Pancreas (tissue), 10 donors: ENCODE measurements around the gene MLPH. TPM values are rescaled to one million over a fixed set of nuclear protein-coding genes. Genes with fewer than 3 reads are reported as not detected.

Experiments
- ATAC-seq, 4 donors: fragments of 200-7000 bp; cut with Tn5 transposase; one replicate each; pipeline versions ENCODE4 v1.8.0 to v1.9.1; 2020; ENCODE audit warnings: mild to moderate bottlenecking in 4 of 4, moderate library complexity in 4 of 4
- DNase-seq, 6 donors: peaks; one replicate each; pipeline ENCODE4 v3.0.0-alpha.2; 2020
- FAIRE-seq: peaks from 2 replicates; lab custom pipeline; 2012; peaks lifted over from hg19 to GRCh38; lab: Jason Lieb, UNC
- H3K27ac ChIP-seq, 4 donors: fragments of 200-600 bp; sonication (generic); 1 replicate in 3 of 4; 2 replicates in 1 of 4; pipeline versions ENCODE4 v1.5.0 to v1.8.0; 2020
- H3K27me3 ChIP-seq, 4 donors: fragments of 200-600 bp; one replicate each; pipeline ENCODE4 v1.8.0; 2021
- H3K36me3 ChIP-seq, 3 donors: fragments of 200-600 bp; sonication (generic) in 1 of 3; one replicate each; pipeline versions ENCODE4 v1.5.0 to v1.8.0; 2020 to 2021
- H3K4me1 ChIP-seq, 3 donors: fragments of 200-600 bp; one replicate each; pipeline ENCODE4 v1.8.0; 2021
- H3K4me3 ChIP-seq, 4 donors: fragments of 200-600 bp; sonication (generic) in 2 of 4; one replicate each; pipeline versions ENCODE4 v1.5.0 to v1.8.0; 2020 to 2021
- H3K9me3 ChIP-seq, 4 donors: fragments of 200-600 bp; one replicate each; pipeline ENCODE4 v1.8.0; 2021
- WGBS, 2 donors: extraction: QIAGEN DNeasy Blood & Tissue Kit; methylation state at CpG; one replicate each; pipeline ENCODE4 v1.1.7; 2013; 5-methylcytosine and 5-hydroxymethylcytosine counted together
- intact Hi-C, 3 donors: fragments of 100-400 bp; cut with DNase I; formaldehyde crosslinking; loops; one replicate each; pipeline versions ENCODE4 v1.11.1 to v1.14.2; 2022
- polyA plus RNA-seq, 2 donors: library from polyadenylated mRNA; stranded (reverse); fragments of 200-250 nt; gene quantifications; one replicate each; pipeline ENCODE4 v1.2.3, GENCODE V29; 2013
- total RNA-seq, 6 donors: library from RNA; stranded (reverse); fragmentation: NEBNext Ultra II Directional in 4 of 6; extraction: Animal tissue kit (Norgen Biotek cat#: 25700) in 4 of 6; gene quantifications; one replicate each; pipeline versions ENCODE4 v1.2.1 to v1.2.4, GENCODE V29; 2021 to 2023
- TF ChIP-seq, protein P1 (sequence below), 4 donors: fragments of 200-600 bp; sonication (generic) in 3 of 4; IDR thresholded peaks; one replicate each; pipeline versions ENCODE4 v1.5.0 to v1.8.0; 2021; ENCODE audit warnings: antibody characterized with exemption in 4 of 4
- donor health status: healthy with polysubstance abuse.
- donor health status: DM: no; HTN: no; CAD: no; lungs with moderate emphysema.
- donor health status: DM: no; HTN: no; CAD: no.
- donor health status: control.
- donor health status: control.
- donor health status: Bipolar disorder and iron deficiency.
- donor health status: DM: yes; HTN: yes; CAD: no.
- donor health status: DM: no; HTN: no; CAD: no.
- donor health status: DM: no; HTN: no; CAD: no.
- donor health status: DM: yes; HTN: yes; CAD: no.

MLPH gene
- total and polyA plus RNA-seq, 8 donors, result 6.2 to 45.2 (median 19.3) TPM

GRCh38 chr2:237546040-237546875, 59.2 kb downstream of the MLPH start:
- Histone ChIP-seq H3K9me3 (no peaks in the 10 kb centered on the region), H3K36me3 (no peaks in the 10 kb centered on the region), H3K4me1 (no peaks in the 10 kb centered on the region), H3K27ac (no peak overlapping the region), H3K4me3 (no peak overlapping the region), H3K27me3 (no peaks in the 10 kb centered on the region)
- DNase-seq (peak in 1 of 6 donors; percentile 22), ATAC-seq (no peak), FAIRE-seq (no peak)
- 84 to 85% methylated on average over 8 of the region's 8 CpGs for WGBS, 2 donors
- TF ChIP-seq, protein P1, sequence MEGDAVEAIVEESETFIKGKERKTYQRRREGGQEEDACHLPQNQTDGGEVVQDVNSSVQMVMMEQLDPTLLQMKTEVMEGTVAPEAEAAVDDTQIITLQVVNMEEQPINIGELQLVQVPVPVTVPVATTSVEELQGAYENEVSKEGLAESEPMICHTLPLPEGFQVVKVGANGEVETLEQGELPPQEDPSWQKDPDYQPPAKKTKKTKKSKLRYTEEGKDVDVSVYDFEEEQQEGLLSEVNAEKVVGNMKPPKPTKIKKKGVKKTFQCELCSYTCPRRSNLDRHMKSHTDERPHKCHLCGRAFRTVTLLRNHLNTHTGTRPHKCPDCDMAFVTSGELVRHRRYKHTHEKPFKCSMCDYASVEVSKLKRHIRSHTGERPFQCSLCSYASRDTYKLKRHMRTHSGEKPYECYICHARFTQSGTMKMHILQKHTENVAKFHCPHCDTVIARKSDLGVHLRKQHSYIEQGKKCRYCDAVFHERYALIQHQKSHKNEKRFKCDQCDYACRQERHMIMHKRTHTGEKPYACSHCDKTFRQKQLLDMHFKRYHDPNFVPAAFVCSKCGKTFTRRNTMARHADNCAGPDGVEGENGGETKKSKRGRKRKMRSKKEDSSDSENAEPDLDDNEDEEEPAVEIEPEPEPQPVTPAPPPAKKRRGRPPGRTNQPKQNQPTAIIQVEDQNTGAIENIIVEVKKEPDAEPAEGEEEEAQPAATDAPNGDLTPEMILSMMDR (IDR thresholded peaks at IDR 0.05), result no peak
- intact Hi-C loops, result no loop called here

DNA sequence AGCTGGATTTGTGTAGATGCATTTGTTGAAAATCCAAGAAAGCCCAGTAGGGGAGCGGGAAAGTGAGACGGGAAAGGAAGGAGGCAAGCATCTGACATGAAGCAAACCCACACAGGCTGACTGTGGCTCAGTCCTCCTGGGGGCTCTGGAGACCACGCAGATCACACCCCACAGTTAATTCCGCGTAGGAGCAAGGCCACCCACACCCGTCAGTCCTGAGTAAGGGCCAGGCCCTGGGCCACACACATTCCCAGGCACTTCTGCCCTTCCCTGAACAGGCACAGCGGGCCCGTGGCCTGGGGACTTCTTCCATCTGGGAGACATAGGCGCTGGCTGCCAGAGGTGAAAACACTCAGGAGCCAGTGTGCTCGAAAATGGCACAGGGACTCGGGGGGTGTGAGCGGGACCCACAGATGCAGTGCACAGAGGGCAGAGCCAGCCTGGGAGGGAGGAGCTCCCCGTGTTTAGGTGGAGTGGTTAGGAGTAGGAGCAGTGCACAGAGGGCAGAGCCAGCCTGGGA, 59.9 kb downstream of the MLPH start:
- Histone ChIP-seq H3K27ac (no peak overlapping the region), H3K4me1 (no peaks in the 10 kb centered on the region), H3K36me3 (no peaks in the 10 kb centered on the region), H3K9me3 (no peaks in the 10 kb centered on the region), H3K4me3 (no peak overlapping the region), H3K27me3 (no peaks in the 10 kb centered on the region)
- TF ChIP-seq, protein P1 (IDR thresholded peaks at IDR 0.05), result no peak
- DNase-seq (peak in 1 of 6 donors; percentile 35), FAIRE-seq (no peak), ATAC-seq (no peak)
- intact Hi-C loops, result no loop called here
- 85 to 93% methylated on average over 13 of the region's 13 CpGs for WGBS, 2 donors

DNA sequence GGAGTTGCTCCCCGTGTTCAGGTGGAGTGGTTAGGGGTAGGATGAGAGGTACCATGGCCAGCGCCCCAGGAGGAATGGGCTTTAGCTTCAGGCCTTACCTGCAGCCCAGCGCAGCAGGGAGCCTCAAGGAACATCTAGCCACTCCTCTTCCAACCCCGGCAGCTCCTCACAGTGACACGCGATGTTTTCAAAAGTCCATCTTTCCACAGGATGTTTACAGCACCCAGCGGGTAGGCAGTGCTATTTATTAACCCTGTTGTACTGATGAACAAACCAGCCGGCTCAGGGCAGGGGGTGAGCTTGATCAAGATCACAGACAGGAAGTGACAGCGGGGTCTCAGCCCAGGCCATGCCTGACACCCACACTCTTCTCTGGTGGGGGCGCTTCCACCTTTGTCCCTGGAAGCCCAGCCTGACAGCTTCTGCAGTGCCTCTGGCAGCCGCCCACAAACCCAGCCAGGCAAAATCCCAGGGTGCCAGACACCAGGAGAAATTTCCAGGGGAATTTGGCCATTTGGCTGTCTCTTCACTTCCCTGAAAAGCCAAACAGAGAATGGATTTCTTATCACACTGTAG, 60.9 kb downstream of the MLPH start:
- Histone ChIP-seq H3K27me3 (no peaks in the 10 kb centered on the region), H3K4me1 (no peaks in the 10 kb centered on the region), H3K4me3 (no peak overlapping the region), H3K9me3 (no peaks in the 10 kb centered on the region), H3K36me3 (no peaks in the 10 kb centered on the region), H3K27ac (no peak overlapping the region)
- ATAC-seq (no peak), FAIRE-seq (no peak), DNase-seq (peak in 1 of 6 donors; percentile 52)
- WGBS, 2 donors, result 73 to 78% methylated on average over 11 of the region's 11 CpGs
- intact Hi-C loops, result no loop called here
- TF ChIP-seq, protein P1 (IDR thresholded peaks at IDR 0.05), result no peak

- H3K4me1 ChIP-seq, result no peaks in the 10 kb centered on the region
- peak in 1 of 6 donors; percentile 35 for DNase-seq
- H3K36me3 ChIP-seq, result no peaks in the 10 kb centered on the region
- H3K27ac ChIP-seq, result no peak overlapping the region
- TF ChIP-seq, protein P1 (IDR thresholded peaks at IDR 0.05), result no peak
- no peak overlapping the region for H3K4me3 ChIP-seq
- intact Hi-C loops, result no loop called here
- ATAC-seq, result no peak
- 87 to 92% methylated on average over 8 of the region's 8 CpGs for WGBS, 2 donors
- FAIRE-seq, result no peak
- no peaks in the 10 kb centered on the region for H3K27me3 ChIP-seq
- H3K9me3 ChIP-seq, result no peaks in the 10 kb centered on the region
These were observed 62.2 kb downstream of the MLPH start for GRCh38 chr2:237549216-237549615.
